Activated CD4-positive, alpha-beta T cell treated with anti-CD3 and anti-CD28 coated beads for 48 hours (primary cell): ENCODE data around the gene NEMP2.
"Not testable (repeated sequence)": the region's sequence is repeated elsewhere in the genome, so short reads cannot be mapped to it uniquely, and the experiment has no call there.

Experiments
- DNase-seq: peaks from one replicate; pipeline ENCODE4 v3.0.0-alpha.2; 2020

NEMP2 gene

DNA sequence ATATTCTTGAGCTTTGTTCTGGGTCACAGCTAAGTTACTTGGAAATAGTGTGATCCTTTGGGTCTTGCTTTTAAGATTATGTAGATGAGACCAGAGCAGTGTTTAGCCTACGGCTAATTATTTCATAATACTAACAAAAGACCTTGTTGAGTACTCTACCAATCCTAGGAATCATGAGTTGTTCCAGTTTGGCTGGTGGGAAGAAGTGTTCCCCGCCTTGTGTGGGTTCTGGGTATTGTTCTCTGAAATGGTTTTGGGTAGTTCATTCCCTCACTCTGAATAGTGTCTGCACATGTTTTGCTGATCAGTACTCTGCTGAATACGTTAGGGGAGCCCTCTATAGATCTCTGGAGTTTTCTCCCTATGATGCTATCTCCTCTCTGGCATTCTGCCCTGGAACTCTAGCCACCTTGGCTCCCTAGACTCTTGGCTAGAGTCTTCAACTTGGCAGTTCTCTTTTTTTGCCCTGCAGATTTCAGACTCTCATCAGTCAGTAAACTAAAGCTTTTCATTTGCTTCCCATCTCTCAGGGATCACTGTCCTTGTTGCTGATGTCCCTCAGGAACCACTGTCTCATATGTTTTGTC is 48.4 kb downstream of the NEMP2 start:
- DNase-seq: no peak

GRCh38 chr2:190482451-190482850 is 52.1 kb downstream of the NEMP2 start:
- no peak for DNase-seq

DNA sequence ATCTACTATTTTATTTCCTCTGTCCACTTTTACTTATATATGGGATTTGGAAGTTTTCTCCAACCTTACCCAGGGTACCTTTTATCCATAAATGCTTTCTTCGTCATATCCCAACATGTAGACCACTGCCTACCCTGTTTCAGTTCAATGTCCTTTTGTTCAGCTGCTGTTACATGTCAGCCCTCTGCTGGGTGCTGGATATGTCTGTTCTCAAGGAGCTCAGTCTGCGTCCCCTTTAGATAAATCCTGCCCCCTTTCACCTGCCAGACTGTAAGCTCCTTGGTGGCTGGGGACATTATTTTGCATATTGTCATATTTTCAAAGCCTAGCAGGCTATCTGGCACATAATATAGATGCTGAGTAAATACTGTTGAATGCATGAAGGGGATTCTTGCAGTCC is 53.2 kb downstream of the NEMP2 start:
- no peak for DNase-seq

DNA sequence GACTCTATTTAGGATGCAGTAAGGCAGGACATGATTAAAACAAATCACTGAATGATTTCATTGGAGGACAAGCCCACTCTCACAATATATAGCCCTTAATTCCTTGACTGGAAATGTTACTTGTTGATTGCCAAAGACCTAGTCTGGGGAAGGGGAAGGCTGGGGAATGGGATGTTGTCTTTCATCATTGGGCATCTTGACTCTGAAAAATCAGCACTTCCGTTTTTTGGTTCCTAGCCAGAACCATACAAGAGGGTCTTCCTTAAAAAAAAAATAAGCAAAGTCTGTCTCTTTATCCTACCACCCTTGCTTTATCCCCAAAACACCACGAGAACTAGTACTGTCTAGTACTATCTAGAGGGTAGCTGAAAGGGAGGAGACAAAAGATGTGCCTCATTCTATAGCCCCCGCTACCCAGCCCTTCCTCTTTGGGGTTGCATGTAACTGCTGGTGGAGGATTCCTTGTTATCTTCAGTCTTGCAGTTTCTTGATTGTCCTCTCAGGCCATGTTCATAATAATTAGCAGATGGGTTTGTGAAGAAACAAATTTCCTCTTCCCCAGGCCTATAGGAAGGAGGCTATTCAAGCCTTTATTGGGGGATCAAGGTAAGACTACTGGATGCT is 55.8 kb downstream of the NEMP2 start:
- DNase-seq: no peak

- no peak for DNase-seq
Measured at GRCh38 chr2:190477661-190478454, 56.7 kb downstream of the NEMP2 start.

GRCh38 chr2:190470256-190470826 is 64.2 kb downstream of the NEMP2 start:
- no peak for DNase-seq

GRCh38 chr2:190469771-190470170 is 64.8 kb downstream of the NEMP2 start:
- no peak for DNase-seq

- DNase-seq: no peak
Measured at GRCh38 chr2:190468814-190469569, 65.5 kb downstream of the NEMP2 start.

GRCh38 chr2:190468354-190468753 is 66.2 kb downstream of the NEMP2 start:
- not testable (repeated sequence) for DNase-seq

DNA sequence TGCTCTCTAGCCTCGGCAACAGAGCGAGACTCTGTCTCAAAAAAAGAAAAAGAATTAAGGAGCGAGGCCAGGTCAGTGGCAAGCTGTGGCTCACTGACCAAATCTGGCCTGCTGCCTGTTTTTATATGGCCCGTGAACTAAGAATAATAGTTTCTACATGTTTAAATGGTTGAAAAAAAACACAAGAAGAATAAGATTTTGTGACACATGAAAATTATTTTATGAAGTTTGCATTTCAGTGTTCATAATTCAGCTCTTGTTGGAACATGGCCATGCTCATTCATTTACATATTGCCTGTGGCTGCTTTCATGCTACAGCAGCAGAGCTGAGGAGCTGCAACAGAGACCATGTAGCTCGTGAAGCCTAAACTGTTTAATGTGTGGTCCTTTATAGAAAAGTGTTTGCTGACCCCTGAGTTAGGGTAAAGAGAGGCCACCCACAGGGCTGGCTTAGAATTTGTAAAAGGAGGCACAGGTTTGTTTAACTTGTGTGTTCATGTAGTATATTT is 66.9 kb downstream of the NEMP2 start:
- no peak for DNase-seq

DNA sequence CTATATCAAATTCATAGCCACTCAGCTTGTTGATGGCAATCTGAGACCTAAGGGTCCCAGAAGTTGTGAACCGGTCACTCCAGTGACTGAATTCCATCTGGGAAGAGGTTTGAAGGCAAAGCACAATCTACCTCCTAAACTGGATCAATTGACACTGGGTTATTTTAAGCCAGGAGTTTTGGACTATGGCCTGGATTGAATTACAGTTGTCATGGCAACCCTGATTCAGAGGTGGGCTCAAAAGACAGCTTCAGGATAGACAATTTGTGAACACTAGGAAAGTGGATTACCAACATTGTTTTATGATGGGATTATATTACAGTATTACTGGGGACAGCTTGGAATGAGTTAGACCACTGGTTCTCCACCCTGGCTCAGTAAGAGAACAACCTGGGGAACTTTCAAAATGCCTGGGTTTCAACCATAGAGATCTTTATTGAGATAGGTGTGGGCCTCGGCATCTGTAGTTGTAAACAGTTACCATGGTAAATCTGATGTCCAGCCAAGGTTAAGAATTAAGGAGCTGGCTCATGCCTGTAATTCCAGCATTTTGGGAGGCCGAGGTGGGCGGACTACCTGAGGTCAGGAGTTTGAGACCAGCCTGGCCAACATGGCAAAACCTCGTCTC is 67.6 kb downstream of the NEMP2 start:
- DNase-seq: no peak

- no peak for DNase-seq
Measured at GRCh38 chr2:190465060-190465459, 69.5 kb downstream of the NEMP2 start.

- DNase-seq: no peak
Measured at GRCh38 chr2:190462611-190463010, 71.9 kb downstream of the NEMP2 start.

- no peak for DNase-seq
Measured at GRCh38 chr2:190462181-190462580, 72.3 kb downstream of the NEMP2 start.

DNA sequence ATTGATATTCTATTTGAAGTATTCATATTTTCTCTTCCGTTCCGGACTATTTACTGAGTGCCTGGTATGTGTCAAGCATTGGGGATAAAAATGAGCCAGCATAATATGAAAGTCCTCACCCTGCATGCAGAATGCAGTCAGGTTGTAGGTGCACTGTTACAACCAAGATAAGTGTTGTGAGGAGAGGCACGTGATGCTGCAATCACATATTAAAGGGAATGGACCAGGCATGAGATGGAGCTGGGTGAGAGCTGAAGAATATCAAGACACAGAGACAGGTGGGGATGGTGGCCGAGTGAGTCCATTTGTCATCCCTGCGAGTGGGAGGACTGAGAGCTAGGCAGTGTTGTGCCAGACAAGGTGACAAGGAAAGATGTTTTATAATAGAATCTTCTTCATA is 74.0 kb downstream of the NEMP2 start:
- no peak for DNase-seq

DNA sequence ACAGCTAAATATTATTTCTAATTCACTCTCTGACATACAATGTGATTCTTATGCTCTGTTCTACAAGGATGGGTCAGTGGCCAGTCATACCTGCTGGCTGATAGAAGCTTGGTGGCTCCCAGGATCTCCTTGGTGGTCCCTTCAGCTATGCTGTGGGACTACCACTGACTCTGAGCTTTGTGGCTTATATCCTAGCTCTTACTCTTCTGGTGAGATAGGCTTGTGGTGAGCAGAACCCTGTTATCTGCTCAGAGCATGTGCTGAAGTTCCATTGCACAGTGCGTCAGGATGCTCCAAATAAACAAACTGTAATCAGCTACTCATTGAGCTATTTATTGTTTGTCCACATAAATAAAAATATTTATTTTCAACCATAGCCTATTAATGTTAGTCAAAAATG is 74.6 kb downstream of the NEMP2 start:
- DNase-seq: no peak

- no peak for DNase-seq
Measured at GRCh38 chr2:190458352-190459107, 76.0 kb downstream of the NEMP2 start.

- no peak for DNase-seq
Measured at GRCh38 chr2:190457256-190457655, 77.3 kb downstream of the NEMP2 start.

GRCh38 chr2:190456833-190457232 is 77.7 kb downstream of the NEMP2 start:
- DNase-seq: no peak

GRCh38 chr2:190455358-190456095 is 79.0 kb downstream of the NEMP2 start:
- DNase-seq: no peak

DNA sequence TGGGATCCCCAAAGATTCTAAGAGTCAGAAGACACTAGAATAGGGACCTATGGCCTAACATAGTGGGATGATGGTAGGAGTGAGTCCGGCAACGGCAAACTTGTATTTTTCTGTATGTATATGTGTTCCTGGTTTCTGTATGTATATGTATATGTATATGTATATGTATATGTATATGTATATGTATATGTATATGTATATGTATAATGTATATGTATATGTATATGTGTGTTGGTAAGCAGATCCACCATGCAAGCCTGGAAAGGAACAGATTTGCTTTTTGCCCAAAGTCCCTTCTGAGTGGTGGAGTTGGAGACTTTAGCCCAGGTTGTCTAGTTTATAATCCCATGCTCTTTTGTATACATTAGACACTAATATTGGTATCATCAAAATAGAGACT is 79.7 kb downstream of the NEMP2 start:
- no peak for DNase-seq
